ENCODE results near the gene CDCP2.
"Not testable (repeated sequence)": the region's sequence is repeated elsewhere in the genome, so short reads cannot be mapped to it uniquely, and the experiment has no call there.

Gene CDCP2

GRCh38 chr1:54167422-54168139 lies 14.8 kb upstream of the CDCP2 start:
- DNase-seq: no peak

- DNase-seq: not testable (repeated sequence)
Measured at GRCh38 chr1:54166357-54166756, 13.6 kb upstream of the CDCP2 start.

GRCh38 chr1:54165146-54165545 lies 12.3 kb upstream of the CDCP2 start:
- DNase-seq: no peak

- DNase-seq: no peak
Measured at GRCh38 chr1:54163573-54163972, 10.8 kb upstream of the CDCP2 start.

GRCh38 chr1:54163051-54163450 lies 10.3 kb upstream of the CDCP2 start:
- DNase-seq: no peak

- no peak for DNase-seq
Measured at GRCh38 chr1:54161495-54162168, 8.8 kb upstream of the CDCP2 start.

- no peak for DNase-seq
Measured at GRCh38 chr1:54160351-54160750, 7.6 kb upstream of the CDCP2 start.

- DNase-seq: no peak
Measured at GRCh38 chr1:54159733-54160316, 7.0 kb upstream of the CDCP2 start.

- DNase-seq: no peak
Measured at GRCh38 chr1:54158071-54158470, 5.3 kb upstream of the CDCP2 start.

GRCh38 chr1:54157401-54157800 lies 4.6 kb upstream of the CDCP2 start:
- no peak for DNase-seq

- no peak for DNase-seq
Measured at GRCh38 chr1:54156986-54157385, 4.2 kb upstream of the CDCP2 start.

- DNase-seq: no peak
Measured at GRCh38 chr1:54156201-54156600, 3.4 kb upstream of the CDCP2 start.

- DNase-seq: no peak
Measured at GRCh38 chr1:54153535-54154439, 987 bp upstream of the CDCP2 start.

GRCh38 chr1:54151013-54151412 lies 1.8 kb downstream of the CDCP2 start:
- DNase-seq: no peak

- DNase-seq: no peak
Measured at GRCh38 chr1:54149734-54150133, 3.1 kb downstream of the CDCP2 start.

GRCh38 chr1:54144366-54144765 lies 8.4 kb downstream of the CDCP2 start:
- no peak for DNase-seq

- DNase-seq: no peak
Measured at GRCh38 chr1:54142146-54142900, 10.5 kb downstream of the CDCP2 start.

GRCh38 chr1:54139711-54140110 lies 13.1 kb downstream of the CDCP2 start:
- no peak for DNase-seq

- no peak for DNase-seq
Measured at GRCh38 chr1:54138994-54139393, 13.8 kb downstream of the CDCP2 start.

GRCh38 chr1:54137534-54138061 lies 15.2 kb downstream of the CDCP2 start:
- no peak for DNase-seq

GRCh38 chr1:54136963-54137533 lies 15.8 kb downstream of the CDCP2 start:
- no peak for DNase-seq
